HG03442 (cell line): ENCODE results near the gene CCM2L.
"Not testable (repeated sequence)": the region's sequence is repeated elsewhere in the genome, so short reads cannot be mapped to it uniquely, and the experiment has no call there.

Source experiments
- ATAC-seq: cut with Tn5 transposase; IDR thresholded peaks from one replicate; pipeline ENCODE4 v1.9.1; 2021; ENCODE audit warnings: mild to moderate bottlenecking, moderate library complexity; ENCODE audit not compliant: unreplicated experiment

CCM2L gene

GRCh38 chr20:32028647-32029372 is 18.6 kb downstream of the CCM2L start:
- no peak for ATAC-seq

- ATAC-seq: no peak
These were observed 19.3 kb downstream of the CCM2L start for GRCh38 chr20:32029561-32029960.

- ATAC-seq: no peak
These were observed 21.0 kb downstream of the CCM2L start for GRCh38 chr20:32031007-32031958.

- no peak for ATAC-seq
These were observed 23.1 kb downstream of the CCM2L start for GRCh38 chr20:32033316-32033715.

- ATAC-seq: not testable (repeated sequence)
These were observed 23.5 kb downstream of the CCM2L start for GRCh38 chr20:32033721-32034120.

GRCh38 chr20:32034581-32035425 is 24.6 kb downstream of the CCM2L start:
- ATAC-seq: no peak

GRCh38 chr20:32035426-32035779 is 25.2 kb downstream of the CCM2L start:
- ATAC-seq: no peak

- no peak for ATAC-seq
These were observed 26.0 kb downstream of the CCM2L start for GRCh38 chr20:32036252-32036651.

GRCh38 chr20:32036716-32037485 is 26.7 kb downstream of the CCM2L start:
- no peak for ATAC-seq

GRCh38 chr20:32037929-32038328 is 27.7 kb downstream of the CCM2L start:
- ATAC-seq: no peak

GRCh38 chr20:32040142-32040953 is 30.1 kb downstream of the CCM2L start:
- no peak for ATAC-seq

- ATAC-seq: no peak
These were observed 35.8 kb downstream of the CCM2L start for GRCh38 chr20:32045999-32046398.

GRCh38 chr20:32050324-32050841 is 40.1 kb downstream of the CCM2L start:
- ATAC-seq: no peak

GRCh38 chr20:32050851-32051556 is 40.8 kb downstream of the CCM2L start:
- ATAC-seq: no peak

- ATAC-seq: no peak
These were observed 41.5 kb downstream of the CCM2L start for GRCh38 chr20:32051720-32052089.

GRCh38 chr20:32052090-32052777 is 42.0 kb downstream of the CCM2L start, which contains the start of gene HCK:
Gene HCK, plus strand, starts transcription at chr20:32052242.
- no peak for ATAC-seq

- no peak for ATAC-seq
These were observed 42.6 kb downstream of the CCM2L start for GRCh38 chr20:32052778-32053362.

GRCh38 chr20:32053648-32054047 is 43.4 kb downstream of the CCM2L start:
- no peak for ATAC-seq
